ENCODE results near the gene TRIP10.
"Not testable (repeated sequence)": the region's sequence is repeated elsewhere in the genome, so short reads cannot be mapped to it uniquely, and the experiment has no call there.

Gene TRIP10

DNA sequence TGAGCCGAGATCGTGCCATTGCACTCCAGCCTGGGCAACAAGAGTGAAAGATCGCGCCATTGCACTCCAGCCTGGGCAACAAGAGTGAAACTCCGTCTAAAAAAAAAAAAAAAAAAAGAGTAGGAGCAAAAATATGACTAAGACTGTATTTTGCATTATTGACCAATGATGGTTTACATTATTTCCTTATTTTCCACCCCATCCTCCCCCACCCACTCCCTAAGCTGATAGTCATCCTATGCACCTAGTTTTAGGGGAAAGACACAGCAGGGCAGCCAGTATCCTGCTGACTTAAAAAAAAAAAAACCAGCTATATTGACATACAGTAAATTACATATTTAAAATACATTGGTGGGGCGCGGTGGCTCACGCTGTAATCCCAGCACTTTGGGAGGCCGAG is 58.2 kb downstream of the TRIP10 start:
- DNase-seq (ENCODE audit: low read depth) = no peak

DNA sequence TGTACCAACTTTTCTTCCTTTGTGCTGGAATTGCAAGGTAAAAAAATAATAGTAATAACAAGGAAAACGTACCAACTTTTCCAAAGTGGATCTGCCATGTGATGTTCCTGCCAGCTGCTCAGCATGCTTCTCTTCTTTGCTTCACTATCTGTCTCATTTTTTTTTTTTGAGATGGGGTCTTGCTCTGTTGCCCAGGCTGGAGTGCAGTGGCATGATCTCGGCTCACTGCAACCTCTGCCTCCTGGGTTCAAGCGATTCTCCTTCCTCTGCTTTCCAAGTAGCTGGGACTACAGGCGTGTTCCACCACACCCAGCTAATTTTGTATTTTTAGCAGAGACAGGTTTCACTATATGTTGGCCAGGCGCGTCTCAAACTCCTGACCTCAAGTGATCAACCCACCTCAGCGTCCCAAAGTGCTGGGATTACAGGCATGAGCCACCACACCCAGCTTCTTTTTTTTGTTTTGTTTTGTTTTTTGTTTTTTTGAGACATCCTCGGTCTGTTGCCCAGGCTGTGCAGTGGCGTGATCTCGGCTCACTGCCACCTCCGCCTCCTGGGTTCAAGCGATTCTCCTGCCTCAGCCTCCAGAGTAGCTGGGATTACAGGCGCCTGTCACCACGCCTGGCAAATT is 60.8 kb downstream of the TRIP10 start:
- DNase-seq (ENCODE audit: low read depth) = not testable (repeated sequence)

DNA sequence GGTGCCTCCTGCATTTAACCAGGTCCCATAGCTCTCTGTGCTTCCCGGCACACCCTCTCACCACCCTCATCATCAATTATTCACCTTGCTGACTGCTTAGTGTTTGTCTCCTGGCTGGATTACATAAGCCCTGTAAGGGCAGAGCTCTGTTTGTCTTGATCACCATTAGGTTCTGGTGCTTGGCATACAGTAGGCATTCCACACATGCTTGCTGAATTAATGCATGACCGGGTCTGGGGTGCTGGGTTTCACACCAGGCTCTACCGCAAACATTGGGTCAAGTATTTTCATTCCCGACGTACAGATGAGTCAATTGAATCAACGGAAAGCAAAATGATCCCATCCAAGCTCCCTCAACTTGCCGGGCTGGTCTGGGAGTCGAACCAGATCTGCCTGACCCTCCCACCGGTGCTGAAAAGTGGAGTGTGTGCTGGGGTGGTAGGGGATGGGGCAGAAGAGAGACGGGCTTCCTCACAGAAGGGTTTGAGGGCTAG is 61.6 kb downstream of the TRIP10 start:
- no peak for DNase-seq (ENCODE audit: low read depth)

All from T-helper 22 cell (primary cell).